Measurements from ENCODE around the gene SRRM3.
"Not testable (repeated sequence)": the region's sequence is repeated elsewhere in the genome, so short reads cannot be mapped to it uniquely, and the experiment has no call there.

The SRRM3 gene

DNA sequence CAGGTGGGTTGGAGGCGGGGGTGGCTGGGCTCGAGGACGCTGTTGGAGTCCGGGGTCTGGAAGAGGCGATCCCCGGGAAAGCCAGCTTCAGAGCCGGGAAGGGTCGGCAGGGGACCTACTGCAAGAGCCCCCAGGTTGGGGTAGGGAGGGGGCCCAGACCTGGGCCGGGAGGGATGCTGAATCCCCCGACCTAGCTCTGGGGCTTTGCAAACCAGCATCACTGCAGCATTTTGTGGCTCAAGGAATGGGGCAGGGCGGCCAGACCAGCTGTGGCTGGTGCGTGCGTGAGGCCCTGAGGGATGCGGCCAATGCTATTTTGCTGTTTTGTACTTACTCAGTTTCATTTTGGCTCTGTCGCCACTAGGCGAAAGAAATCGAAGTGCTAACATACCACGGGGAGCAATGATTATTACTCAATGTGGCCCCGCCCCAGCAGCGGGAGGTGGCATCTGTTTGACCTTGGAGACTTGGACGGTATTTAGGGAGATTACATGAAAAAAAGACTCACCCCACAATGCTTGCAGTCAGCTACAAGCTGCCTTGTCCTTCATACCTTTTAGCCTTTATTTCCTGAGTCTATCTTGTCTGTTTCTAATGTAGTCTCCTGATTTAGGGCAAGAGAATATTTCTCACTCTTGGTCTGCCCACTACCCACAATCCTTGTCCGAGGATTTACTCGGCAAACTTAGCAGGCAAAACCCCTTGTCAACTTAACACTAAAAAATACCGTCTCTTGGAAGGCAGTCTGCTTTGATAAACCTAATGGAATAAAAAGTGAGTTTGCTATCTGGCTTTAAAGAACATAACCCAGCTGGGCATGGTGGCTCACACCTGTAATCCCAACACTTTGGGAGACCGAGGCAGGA, 117.0 kb downstream of the SRRM3 start:
- peak; percentile 71 for DNase-seq

DNA sequence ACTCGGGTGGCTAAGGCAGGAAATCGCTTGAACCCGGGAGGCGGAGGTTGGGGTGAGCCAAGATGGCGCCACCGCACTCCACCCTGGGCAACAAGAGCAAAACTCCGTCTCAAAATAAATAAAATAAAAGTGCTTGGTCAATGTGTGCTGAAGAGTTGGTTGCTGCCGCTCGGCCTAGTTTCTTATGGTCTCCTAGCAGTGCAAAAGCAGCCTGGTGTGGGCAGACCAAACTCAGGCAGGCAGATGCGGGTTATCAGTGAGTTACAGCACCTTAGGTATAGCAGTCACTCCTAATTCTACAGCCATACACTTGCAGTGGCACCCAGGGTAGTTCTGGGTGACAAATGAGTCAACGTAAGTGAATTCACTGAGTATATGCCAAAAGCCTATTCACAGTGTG, 123.4 kb downstream of the SRRM3 start:
- no peak for DNase-seq

DNA sequence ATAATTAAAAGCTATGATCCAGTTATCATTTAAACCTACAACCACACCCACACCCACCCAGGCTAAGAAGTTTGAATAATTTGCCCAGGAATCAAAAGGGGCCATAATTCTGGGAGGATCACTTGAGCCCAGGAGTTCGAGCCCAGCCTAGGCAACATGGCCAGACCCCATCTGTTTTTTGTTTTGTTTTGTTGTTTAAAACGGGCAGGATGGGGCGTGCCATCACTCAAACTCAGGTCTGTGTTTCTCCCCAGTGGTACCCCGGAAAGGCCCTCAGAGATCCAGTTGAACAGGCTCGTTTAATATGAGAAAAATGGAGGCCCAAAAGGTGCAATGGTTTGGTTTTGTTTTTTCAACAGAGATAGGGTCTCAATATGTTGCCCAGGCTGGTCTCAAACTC, 124.1 kb downstream of the SRRM3 start:
- DNase-seq = no peak

DNA sequence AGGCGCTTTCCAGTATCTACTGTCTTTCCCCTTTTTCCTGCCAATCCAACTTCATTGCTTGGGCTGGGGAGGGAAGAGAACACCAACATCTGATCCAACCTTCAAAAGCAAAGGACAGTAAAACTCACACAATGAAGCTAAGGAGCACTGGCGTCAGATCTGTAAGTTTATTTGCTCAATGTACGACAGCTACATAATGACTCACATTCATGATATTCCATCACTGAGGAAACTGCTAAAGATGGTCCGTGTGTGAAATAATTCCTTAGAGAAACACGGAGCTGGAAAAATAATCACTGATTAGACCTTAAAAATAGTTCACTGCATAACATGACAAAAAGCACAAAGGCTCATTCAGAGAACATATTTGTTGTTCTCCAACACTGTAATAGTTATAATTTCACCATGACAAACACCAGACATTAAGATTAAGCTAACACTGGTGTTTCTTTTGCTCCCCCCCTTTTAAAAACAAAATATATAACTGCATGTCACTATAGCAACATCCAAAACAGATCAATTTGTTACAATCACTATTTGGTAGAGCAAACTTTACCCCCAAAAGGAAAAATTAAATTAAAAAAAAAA, 125.0 kb downstream of the SRRM3 start:
- no peak for DNase-seq

DNA sequence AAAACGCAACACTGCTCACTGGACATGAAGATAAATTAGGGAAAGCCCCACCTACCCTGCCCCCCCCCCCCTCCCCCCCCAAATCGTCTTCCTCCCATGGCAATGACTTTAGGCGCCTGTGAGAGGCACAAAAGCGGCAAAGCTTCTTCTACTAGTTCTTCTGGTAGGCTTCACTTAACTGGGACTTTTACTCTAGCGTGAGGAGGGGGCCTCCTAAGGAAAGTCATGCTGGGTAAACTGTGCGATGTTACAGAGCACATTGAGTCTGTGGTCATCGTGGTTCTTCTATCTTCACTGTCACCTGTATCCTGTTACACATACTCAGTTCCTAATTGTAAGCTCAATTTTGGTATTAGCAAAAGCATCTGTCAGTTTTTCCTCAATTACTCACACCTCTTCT, 125.9 kb downstream of the SRRM3 start:
- DNase-seq = no peak

DNA sequence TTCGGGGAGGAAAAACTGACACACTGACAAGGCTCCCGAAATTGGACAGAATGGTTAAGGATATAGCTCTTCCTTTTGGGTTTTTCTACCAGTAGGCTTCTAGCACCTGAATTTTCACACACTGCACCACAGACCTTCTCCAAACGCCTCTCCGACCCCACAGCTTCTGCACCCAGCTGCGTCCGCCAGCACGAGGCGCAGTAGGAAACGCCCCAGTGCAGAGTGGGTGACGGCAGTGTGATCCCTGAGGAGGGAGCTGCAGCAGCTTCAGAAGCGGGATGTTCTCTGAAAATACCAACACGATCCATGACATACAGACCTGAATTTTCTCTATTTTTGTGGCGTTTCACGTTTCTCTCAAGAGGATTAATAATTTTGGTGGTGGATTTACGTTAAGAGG, 126.7 kb downstream of the SRRM3 start:
- no peak for DNase-seq

DNA sequence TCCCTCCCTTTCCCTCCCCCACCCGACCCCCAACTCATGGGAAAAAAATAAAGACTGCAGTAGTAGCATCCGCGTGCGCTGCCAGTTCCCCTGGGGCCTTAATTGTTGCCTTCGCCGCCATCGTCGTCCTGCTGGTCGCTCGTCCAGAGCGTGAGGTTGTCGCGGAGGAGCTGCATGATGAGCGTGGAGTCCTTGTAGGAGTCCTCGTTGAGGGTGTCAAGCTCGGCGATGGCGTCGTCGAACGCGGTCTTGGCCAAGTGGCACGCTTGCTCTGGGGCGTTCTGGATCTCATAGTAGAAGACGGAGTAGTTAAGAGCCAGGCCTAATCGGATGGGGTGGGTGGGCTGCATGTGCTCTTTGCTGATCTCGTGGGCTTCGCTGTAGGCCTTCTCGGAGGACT, 127.8 kb downstream of the SRRM3 start:
- DNase-seq = no peak

DNA sequence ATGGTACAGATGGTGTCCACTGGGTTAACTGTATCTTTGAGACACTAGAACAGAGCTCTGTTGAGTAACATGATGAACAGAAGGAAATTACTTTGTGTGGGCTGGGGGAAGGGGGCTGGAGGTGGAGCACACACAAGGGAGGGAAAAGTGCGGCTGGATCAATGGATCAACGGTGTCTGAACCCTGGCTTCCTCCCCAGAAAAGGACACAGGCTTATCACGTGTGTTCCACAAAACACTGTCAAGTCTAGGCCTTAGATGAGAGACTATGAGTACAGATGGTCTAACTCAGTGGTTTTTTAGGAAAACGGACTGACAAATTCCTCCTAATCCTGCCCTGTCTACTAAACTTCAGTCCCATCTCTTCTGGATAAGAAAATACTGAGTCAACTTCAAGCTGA, 128.6 kb downstream of the SRRM3 start:
- DNase-seq = no peak

DNA sequence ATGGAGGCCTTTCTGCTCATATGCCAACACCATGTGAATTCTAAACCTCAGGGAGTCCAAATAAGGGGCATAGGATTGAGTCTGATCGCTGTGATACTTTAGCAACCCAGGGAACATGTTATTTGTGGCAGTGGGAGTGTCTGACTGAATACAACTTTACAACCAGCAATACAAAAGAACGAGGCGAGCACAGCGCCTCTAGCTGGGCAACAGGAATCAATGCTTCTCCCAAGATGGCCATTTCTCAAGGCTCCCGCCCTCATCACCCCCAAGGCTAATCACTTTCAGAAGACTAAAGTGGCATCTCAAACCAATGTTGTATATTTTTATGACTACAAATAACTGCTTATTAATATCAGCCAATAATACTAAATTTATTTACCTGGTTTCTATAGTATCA, 129.0 kb downstream of the SRRM3 start:
- no peak for DNase-seq

DNA sequence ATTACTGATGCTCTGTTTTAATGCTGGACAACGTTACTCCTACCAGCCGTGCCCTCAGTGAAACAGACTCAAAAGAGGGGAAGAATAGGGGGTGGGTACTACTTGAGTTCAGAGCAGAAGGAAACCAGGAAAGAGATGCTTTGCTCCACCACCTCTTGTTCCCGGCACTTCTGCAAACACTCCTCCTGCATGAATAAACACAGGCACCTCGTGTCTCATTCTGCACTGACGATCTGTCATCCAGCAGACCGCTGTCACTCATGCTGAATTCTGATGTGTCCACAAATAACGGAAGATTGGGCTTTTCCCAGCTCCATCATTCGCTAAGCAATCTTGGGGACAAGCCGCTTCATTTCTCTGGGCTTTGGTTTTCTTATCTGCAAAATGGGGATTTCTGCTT, 130.4 kb downstream of the SRRM3 start:
- no peak for DNase-seq

DNA sequence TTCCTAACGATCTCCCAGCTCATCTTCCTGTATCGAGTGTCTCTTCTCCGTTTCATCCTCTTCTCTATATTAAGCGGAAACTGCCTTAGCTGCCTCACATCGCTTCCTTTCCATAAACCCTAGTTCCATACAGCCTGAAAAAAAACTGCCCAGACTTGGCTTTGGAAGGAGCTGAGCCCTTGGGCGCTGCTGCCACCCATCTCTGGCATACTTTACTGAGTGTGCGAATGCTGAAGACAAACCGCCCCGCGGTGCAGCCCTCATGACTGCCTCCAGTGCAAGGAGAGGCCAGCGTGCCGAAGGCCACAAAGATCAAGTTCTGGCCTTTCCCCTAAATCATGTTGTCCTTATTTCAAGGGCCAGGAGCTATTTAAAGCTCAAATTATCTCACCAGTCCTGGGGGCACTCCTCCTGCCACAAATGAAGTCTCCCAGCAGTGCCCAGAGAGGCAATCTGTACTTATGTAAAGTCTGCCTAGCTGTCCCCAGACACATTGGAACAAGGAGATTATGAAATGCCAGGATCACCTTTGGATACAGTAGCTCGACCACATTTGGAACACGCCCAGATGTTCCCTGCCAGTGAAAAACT, 131.9 kb downstream of the SRRM3 start:
- DNase-seq = no peak

DNA sequence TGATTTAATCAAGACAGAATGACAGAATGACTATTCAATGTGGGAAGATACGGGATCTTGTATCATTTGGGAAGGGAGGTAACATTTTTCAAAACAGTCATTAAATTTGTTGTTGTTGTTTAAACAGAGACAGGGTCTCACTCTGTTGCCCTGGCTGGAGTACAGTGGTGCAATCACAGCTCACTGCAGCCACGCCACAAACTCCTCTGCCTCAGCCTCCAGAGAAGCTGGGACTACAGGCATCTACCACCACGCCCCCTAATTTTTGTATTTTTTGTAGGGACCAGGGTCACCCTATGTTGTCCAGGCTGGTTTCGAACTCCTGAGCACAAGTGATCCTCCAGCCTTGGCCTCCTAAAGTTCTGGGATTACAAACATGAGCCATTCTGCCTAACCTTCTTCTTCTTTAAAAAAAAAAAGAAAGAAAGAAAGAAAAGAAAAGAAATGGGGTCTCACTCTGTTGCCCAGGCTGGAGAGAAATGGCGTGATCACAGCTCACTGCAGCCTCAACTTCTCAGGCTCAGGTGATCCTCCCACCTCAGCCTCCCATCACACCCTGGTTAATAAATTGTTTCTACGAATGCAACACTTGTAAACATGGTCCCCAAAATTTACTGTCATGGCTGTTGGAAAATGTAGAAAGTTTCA, 132.7 kb downstream of the SRRM3 start:
- DNase-seq = no peak

DNA sequence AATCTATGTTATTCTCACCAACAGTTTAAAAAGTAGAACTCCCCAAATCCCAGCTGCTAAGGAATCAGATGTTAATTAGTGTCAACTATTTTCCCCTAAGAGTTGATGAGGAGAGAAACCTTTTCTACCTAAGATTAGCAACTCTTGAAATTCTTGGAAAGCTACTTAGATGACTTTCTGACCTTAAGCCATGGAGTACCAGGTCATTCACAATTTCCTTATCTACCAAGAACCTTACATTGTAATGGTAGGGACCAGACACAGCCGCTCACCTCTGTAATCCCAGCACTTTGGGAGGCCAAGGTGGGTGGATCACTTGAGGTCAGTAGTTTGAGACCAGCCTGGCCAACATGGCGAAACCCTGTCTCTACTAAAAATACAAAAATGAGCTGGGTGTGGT, 133.7 kb downstream of the SRRM3 start:
- not testable (repeated sequence) for DNase-seq

DNA sequence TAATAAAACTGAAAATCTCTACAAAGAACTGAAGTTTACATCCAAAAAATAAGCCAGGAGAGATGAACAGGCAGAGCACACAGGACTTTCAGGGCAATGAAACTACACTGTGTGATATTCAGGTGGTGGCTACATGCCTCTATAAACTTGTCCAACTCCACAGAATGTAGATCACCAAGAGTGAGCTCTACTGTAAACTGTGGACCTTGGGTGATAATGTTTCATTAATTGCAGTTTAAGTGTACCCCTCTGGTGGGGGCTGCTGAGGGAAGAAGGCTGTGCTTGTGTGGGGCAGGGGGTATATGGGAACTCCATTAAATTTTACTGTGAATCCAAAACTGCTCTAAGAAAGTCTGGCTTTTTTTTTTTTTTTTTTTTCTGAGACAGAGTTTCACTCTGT, 134.4 kb downstream of the SRRM3 start:
- no peak for DNase-seq

Data from CD4-positive, alpha-beta T cell treated with Interleukin-17A for 4 hours (primary cell).